WTC11 (cell line): ENCODE measurements around the gene CDX2.
"Not testable (repeated sequence)": the region's sequence is repeated elsewhere in the genome, so short reads cannot be mapped to it uniquely, and the experiment has no call there.

Experiments used
- GABPB1 ChIP-seq: sonication (generic); formaldehyde crosslinking; IDR thresholded peaks from 2 replicates; pipeline ENCODE4 v1.8.1; 2023; ENCODE audit warnings: mild to moderate bottlenecking, missing genetic modification reagents
- JUN ChIP-seq: sonication (generic); formaldehyde crosslinking; IDR thresholded peaks from 2 replicates; pipeline ENCODE4 v1.8.0; 2023; ENCODE audit warnings: mild to moderate bottlenecking, missing genetic modification reagents
- NR1H2 ChIP-seq: sonication (generic); formaldehyde crosslinking; IDR thresholded peaks from 2 replicates; pipeline ENCODE4 v1.9.0; 2021; ENCODE audit warnings: mild to moderate bottlenecking, moderate library complexity, missing genetic modification reagents
- TF ChIP-seq, protein P1 (sequence below): sonication (generic); formaldehyde crosslinking; IDR thresholded peaks from 2 replicates; pipeline ENCODE4 v1.8.1; 2023; ENCODE audit warnings: mild to moderate bottlenecking, missing genetic modification reagents, moderate library complexity
- TF ChIP-seq, protein P2 (sequence below): sonication (generic); formaldehyde crosslinking; IDR thresholded peaks from 2 replicates; pipeline ENCODE4 v1.8.0; 2022; ENCODE audit warnings: mild to moderate bottlenecking, missing genetic modification reagents
- TF ChIP-seq, protein P3 (sequence below): sonication (generic); formaldehyde crosslinking; IDR thresholded peaks from 2 replicates; pipeline ENCODE4 v1.8.0; 2022; ENCODE audit warnings: mild to moderate bottlenecking, missing genetic modification reagents
- TF ChIP-seq, protein P4 (sequence below): fragments of 200-600 bp; IDR thresholded peaks from 2 replicates; pipeline ENCODE4 v1.8.0; 2022; ENCODE audit warnings: antibody characterized with exemption
- TF ChIP-seq, protein P5 (sequence below): sonication (generic); formaldehyde crosslinking; IDR thresholded peaks from 2 replicates; pipeline ENCODE4 v1.8.1; 2022; ENCODE audit warnings: missing genetic modification reagents, borderline replicate concordance
- TF ChIP-seq, protein P6 (sequence below): sonication (generic); formaldehyde crosslinking; IDR thresholded peaks from 2 replicates; pipeline ENCODE4 v1.8.1; 2023; ENCODE audit warnings: mild to moderate bottlenecking, missing genetic modification reagents

DNA sequence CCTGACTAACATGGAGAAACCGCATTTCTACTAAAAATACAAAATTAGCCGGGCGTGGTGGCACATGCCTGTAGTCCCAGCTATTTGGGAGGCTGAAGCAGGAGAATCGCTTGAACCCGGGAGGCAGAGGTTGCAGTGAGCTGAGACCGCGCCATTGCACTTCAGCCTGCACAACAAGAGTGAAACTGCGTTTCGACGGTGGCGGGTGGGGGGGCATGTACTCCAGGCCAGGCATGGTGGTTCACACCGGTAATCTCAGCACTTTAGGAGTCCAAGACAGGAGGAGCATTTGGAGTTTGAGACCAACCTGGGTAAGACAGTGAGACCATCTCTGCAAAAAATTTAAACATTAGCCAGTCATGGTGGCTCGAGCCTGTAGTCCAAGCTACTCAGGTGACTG is 4.9 kb downstream of the CDX2 start:
- TF ChIP-seq, protein P1, sequence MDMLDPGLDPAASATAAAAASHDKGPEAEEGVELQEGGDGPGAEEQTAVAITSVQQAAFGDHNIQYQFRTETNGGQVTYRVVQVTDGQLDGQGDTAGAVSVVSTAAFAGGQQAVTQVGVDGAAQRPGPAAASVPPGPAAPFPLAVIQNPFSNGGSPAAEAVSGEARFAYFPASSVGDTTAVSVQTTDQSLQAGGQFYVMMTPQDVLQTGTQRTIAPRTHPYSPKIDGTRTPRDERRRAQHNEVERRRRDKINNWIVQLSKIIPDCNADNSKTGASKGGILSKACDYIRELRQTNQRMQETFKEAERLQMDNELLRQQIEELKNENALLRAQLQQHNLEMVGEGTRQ (CRISPR knock-in tag), result not testable (repeated sequence)
- TF ChIP-seq, protein P2, sequence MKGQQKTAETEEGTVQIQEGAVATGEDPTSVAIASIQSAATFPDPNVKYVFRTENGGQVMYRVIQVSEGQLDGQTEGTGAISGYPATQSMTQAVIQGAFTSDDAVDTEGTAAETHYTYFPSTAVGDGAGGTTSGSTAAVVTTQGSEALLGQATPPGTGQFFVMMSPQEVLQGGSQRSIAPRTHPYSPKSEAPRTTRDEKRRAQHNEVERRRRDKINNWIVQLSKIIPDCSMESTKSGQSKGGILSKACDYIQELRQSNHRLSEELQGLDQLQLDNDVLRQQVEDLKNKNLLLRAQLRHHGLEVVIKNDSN (CRISPR knock-in tag), result not testable (repeated sequence)
- TF ChIP-seq, protein P3, sequence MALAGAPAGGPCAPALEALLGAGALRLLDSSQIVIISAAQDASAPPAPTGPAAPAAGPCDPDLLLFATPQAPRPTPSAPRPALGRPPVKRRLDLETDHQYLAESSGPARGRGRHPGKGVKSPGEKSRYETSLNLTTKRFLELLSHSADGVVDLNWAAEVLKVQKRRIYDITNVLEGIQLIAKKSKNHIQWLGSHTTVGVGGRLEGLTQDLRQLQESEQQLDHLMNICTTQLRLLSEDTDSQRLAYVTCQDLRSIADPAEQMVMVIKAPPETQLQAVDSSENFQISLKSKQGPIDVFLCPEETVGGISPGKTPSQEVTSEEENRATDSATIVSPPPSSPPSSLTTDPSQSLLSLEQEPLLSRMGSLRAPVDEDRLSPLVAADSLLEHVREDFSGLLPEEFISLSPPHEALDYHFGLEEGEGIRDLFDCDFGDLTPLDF (CRISPR knock-in tag), result not testable (repeated sequence)
- not testable (repeated sequence) for TF ChIP-seq JUN, NR1H2, GABPB1 (CRISPR knock-in tag)
- TF ChIP-seq, protein P4, sequence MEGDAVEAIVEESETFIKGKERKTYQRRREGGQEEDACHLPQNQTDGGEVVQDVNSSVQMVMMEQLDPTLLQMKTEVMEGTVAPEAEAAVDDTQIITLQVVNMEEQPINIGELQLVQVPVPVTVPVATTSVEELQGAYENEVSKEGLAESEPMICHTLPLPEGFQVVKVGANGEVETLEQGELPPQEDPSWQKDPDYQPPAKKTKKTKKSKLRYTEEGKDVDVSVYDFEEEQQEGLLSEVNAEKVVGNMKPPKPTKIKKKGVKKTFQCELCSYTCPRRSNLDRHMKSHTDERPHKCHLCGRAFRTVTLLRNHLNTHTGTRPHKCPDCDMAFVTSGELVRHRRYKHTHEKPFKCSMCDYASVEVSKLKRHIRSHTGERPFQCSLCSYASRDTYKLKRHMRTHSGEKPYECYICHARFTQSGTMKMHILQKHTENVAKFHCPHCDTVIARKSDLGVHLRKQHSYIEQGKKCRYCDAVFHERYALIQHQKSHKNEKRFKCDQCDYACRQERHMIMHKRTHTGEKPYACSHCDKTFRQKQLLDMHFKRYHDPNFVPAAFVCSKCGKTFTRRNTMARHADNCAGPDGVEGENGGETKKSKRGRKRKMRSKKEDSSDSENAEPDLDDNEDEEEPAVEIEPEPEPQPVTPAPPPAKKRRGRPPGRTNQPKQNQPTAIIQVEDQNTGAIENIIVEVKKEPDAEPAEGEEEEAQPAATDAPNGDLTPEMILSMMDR, result not testable (repeated sequence)
- TF ChIP-seq, protein P5, sequence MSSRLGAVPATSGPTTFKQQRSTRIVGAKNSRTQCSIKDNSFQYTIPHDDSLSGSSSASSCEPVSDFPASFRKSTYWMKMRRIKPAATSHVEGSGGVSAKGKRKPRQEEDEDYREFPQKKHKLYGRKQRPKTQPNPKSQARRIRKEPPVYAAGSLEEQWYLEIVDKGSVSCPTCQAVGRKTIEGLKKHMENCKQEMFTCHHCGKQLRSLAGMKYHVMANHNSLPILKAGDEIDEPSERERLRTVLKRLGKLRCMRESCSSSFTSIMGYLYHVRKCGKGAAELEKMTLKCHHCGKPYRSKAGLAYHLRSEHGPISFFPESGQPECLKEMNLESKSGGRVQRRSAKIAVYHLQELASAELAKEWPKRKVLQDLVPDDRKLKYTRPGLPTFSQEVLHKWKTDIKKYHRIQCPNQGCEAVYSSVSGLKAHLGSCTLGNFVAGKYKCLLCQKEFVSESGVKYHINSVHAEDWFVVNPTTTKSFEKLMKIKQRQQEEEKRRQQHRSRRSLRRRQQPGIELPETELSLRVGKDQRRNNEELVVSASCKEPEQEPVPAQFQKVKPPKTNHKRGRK, result not testable (repeated sequence)
- TF ChIP-seq, protein P6, sequence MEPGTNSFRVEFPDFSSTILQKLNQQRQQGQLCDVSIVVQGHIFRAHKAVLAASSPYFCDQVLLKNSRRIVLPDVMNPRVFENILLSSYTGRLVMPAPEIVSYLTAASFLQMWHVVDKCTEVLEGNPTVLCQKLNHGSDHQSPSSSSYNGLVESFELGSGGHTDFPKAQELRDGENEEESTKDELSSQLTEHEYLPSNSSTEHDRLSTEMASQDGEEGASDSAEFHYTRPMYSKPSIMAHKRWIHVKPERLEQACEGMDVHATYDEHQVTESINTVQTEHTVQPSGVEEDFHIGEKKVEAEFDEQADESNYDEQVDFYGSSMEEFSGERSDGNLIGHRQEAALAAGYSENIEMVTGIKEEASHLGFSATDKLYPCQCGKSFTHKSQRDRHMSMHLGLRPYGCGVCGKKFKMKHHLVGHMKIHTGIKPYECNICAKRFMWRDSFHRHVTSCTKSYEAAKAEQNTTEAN, result not testable (repeated sequence)
